HepG2 (cell line): ENCODE results near the gene DGAT2. TPM values are rescaled to one million over a fixed set of nuclear protein-coding genes. Genes with fewer than 3 reads are reported as not detected.

ENCODE experiments used
- ARHGAP35 ChIP-seq: sonication (generic); formaldehyde crosslinking; IDR thresholded peaks from 2 replicates; pipeline ENCODE4 v1.9.0; 2022; ENCODE audit warnings: mild to moderate bottlenecking, inconsistent platforms, moderate library complexity, missing genetic modification reagents, borderline replicate concordance
- FOXA3 ChIP-seq: IDR thresholded peaks from 2 replicates; pipeline ENCODE4 v1.6.1; 2016; ENCODE audit warnings: missing genetic modification reagents, missing compliant biosample characterization
- FOXK2 ChIP-seq: fragments of 450-650 bp; IDR thresholded peaks from 2 replicates; pipeline ENCODE4 v1.6.1; 2016
- GATAD1 ChIP-seq: IDR thresholded peaks from 2 replicates; pipeline ENCODE4 v1.6.1; 2016; ENCODE audit warnings: missing genetic modification reagents, missing compliant biosample characterization
- HNRNPH1 ChIP-seq: fragments of 200-400 bp; formaldehyde crosslinking; optimal IDR thresholded peaks from 2 replicates; pipeline ENCODE3; 2017; ENCODE audit warnings: mild to moderate bottlenecking, low read depth, low read length
- HNRNPL ChIP-seq: fragments of 200-400 bp; formaldehyde crosslinking; IDR thresholded peaks from 2 replicates; pipeline ENCODE4 v1.6.1; 2017; ENCODE audit warnings: mild to moderate bottlenecking, low read depth, low read length
- KDM5A ChIP-seq: fragments of 200-600 bp; sonication (generic); IDR thresholded peaks from 2 replicates; pipeline ENCODE4 v1.7.0; 2018; ENCODE audit warnings: antibody characterized with exemption, mild to moderate bottlenecking, low read length, borderline replicate concordance
- MIXL1 ChIP-seq: IDR thresholded peaks from 2 replicates; pipeline ENCODE4 v1.6.1; 2016
- NCOA5 ChIP-seq: sonication (generic); formaldehyde crosslinking; IDR thresholded peaks from 2 replicates; pipeline ENCODE4 v1.4.0; 2020; ENCODE audit warnings: missing genetic modification reagents
- PRPF4 ChIP-seq: fragments of 200-400 bp; formaldehyde crosslinking; IDR thresholded peaks from 2 replicates; pipeline ENCODE4 v1.6.1; 2016; ENCODE audit warnings: low read length, low read depth; ENCODE audit not compliant: poor library complexity, severe bottlenecking
- REL ChIP-seq: sonication (generic); formaldehyde crosslinking; conservative IDR thresholded peaks from 2 replicates; pipeline ENCODE4 v1.8.0; 2022; ENCODE audit warnings: mild to moderate bottlenecking, missing genetic modification reagents, moderate library complexity
- RXRA ChIP-seq: sonication (generic); formaldehyde crosslinking; IDR thresholded peaks from 2 replicates; pipeline ENCODE4 v1.5.1; 2020; ENCODE audit warnings: missing genetic modification reagents
- SKI ChIP-seq: fragments of 450-650 bp; IDR thresholded peaks from one replicate; pipeline ENCODE4 v1.6.1; 2018; ENCODE audit warnings: mild to moderate bottlenecking; ENCODE audit not compliant: partially characterized antibody
- ZNF292 ChIP-seq: sonication (generic); formaldehyde crosslinking; IDR thresholded peaks from 2 replicates; pipeline ENCODE4 v1.8.1; 2022; ENCODE audit warnings: mild to moderate bottlenecking, low read depth, missing genetic modification reagents, borderline replicate concordance
- ZNF441 ChIP-seq: sonication (generic); formaldehyde crosslinking; IDR thresholded peaks from 2 replicates; pipeline ENCODE4 v1.7.0; 2021; ENCODE audit warnings: missing genetic modification reagents, borderline replicate concordance
- ZNF552 ChIP-seq: sonication (generic); formaldehyde crosslinking; IDR thresholded peaks from 2 replicates; pipeline ENCODE4 v1.9.0; 2022; ENCODE audit warnings: missing genetic modification reagents, mild to moderate bottlenecking, borderline replicate concordance
- ZNF605 ChIP-seq: sonication (generic); formaldehyde crosslinking; IDR thresholded peaks from 2 replicates; pipeline ENCODE4 v1.8.0; 2022; ENCODE audit warnings: mild to moderate bottlenecking, missing genetic modification reagents
- ZNF607 ChIP-seq: sonication (generic); formaldehyde crosslinking; IDR thresholded peaks from 2 replicates; pipeline ENCODE4 v1.5.1; 2020; ENCODE audit warnings: missing genetic modification reagents, mild to moderate bottlenecking, borderline replicate concordance
- polyA plus RNA-seq, 8 experiments: library from polyadenylated mRNA; depleted of rRNA in 3 of 8; stranded (reverse) in 7 of 8; unstranded in 1 of 8; fragments of >200 nt; fragmentation: Illumina TruSeq in 4 of 8; extraction: Trizol in 4 of 8; gene quantifications; 2 replicates each; pipeline versions ENCODE4 v1.2.1 to v1.2.3, GENCODE V29; 2011 to 2016; ENCODE audit warnings: low read depth in 4 of 8, missing spikeins in 1 of 8, mixed read lengths in 1 of 8; ENCODE audit not compliant: insufficient read depth in 1 of 8
- total RNA-seq, 5 experiments: library from RNA; depleted of rRNA; stranded (reverse); fragments of >200 nt; fragmentation: Illumina TruSeq; extraction: Trizol; gene quantifications; 2 replicates each; pipeline ENCODE4 v1.2.3, GENCODE V29; 2016; ENCODE audit warnings: low read depth in 1 of 5
- TF ChIP-seq, protein P1 (sequence below): sonication (generic); formaldehyde crosslinking; IDR thresholded peaks from 2 replicates; pipeline ENCODE4 v1.4.0; 2020; ENCODE audit warnings: mild to moderate bottlenecking, missing genetic modification reagents
- TF ChIP-seq, protein P2 (sequence below): sonication (generic); formaldehyde crosslinking; IDR thresholded peaks from 2 replicates; pipeline ENCODE4 v1.4.0; 2020; ENCODE audit warnings: mild to moderate bottlenecking, missing genetic modification reagents, borderline replicate concordance
- TF ChIP-seq, protein P3 (sequence below): sonication (generic); formaldehyde crosslinking; IDR thresholded peaks from 2 replicates; pipeline ENCODE4 v1.4.0; 2020; ENCODE audit warnings: mild to moderate bottlenecking, missing genetic modification reagents, borderline replicate concordance
- TF ChIP-seq, protein P4 (sequence below): IDR thresholded peaks from 2 replicates; pipeline ENCODE4 v1.6.1; 2016; ENCODE audit warnings: missing compliant biosample characterization, missing genetic modification reagents, borderline replicate concordance

The DGAT2 gene
- total and polyA plus RNA-seq, 2 of the 13 experiments (the other 11 are each of a cell fraction or from before 2014, with no cell fraction given): 39.0 to 65.6 TPM

DNA sequence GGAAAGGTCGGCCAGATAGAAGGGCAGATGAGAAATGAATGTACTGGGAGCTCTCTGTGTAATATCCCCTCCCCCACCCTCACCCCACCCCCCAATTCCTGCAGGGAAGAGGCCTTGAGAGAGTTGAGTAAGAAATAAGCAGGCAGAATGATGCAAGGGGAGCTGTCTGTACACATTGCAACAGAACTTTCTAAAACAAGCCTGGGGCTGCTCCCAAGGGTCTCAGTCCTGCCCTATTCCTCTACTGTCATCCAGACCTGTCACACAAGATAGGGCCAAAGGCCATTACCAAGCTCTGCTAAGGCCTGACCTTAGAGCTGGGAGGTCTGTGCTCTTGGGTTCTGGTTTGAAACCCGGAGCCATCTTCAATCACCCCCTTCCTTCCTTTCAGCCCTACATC lies 5.7 kb upstream of the DGAT2 start (continued):
- TF ChIP-seq, protein P1, sequence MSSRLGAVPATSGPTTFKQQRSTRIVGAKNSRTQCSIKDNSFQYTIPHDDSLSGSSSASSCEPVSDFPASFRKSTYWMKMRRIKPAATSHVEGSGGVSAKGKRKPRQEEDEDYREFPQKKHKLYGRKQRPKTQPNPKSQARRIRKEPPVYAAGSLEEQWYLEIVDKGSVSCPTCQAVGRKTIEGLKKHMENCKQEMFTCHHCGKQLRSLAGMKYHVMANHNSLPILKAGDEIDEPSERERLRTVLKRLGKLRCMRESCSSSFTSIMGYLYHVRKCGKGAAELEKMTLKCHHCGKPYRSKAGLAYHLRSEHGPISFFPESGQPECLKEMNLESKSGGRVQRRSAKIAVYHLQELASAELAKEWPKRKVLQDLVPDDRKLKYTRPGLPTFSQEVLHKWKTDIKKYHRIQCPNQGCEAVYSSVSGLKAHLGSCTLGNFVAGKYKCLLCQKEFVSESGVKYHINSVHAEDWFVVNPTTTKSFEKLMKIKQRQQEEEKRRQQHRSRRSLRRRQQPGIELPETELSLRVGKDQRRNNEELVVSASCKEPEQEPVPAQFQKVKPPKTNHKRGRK: no peak
- TF ChIP-seq, protein P2, sequence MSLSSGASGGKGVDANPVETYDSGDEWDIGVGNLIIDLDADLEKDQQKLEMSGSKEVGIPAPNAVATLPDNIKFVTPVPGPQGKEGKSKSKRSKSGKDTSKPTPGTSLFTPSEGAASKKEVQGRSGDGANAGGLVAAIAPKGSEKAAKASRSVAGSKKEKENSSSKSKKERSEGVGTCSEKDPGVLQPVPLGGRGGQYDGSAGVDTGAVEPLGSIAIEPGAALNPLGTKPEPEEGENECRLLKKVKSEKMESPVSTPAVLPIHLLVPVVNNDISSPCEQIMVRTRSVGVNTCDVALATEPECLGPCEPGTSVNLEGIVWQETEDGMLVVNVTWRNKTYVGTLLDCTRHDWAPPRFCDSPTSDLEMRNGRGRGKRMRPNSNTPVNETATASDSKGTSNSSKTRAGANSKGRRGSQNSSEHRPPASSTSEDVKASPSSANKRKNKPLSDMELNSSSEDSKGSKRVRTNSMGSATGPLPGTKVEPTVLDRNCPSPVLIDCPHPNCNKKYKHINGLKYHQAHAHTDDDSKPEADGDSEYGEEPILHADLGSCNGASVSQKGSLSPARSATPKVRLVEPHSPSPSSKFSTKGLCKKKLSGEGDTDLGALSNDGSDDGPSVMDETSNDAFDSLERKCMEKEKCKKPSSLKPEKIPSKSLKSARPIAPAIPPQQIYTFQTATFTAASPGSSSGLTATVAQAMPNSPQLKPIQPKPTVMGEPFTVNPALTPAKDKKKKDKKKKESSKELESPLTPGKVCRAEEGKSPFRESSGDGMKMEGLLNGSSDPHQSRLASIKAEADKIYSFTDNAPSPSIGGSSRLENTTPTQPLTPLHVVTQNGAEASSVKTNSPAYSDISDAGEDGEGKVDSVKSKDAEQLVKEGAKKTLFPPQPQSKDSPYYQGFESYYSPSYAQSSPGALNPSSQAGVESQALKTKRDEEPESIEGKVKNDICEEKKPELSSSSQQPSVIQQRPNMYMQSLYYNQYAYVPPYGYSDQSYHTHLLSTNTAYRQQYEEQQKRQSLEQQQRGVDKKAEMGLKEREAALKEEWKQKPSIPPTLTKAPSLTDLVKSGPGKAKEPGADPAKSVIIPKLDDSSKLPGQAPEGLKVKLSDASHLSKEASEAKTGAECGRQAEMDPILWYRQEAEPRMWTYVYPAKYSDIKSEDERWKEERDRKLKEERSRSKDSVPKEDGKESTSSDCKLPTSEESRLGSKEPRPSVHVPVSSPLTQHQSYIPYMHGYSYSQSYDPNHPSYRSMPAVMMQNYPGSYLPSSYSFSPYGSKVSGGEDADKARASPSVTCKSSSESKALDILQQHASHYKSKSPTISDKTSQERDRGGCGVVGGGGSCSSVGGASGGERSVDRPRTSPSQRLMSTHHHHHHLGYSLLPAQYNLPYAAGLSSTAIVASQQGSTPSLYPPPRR: peak; percentile 62; the same call in 1 of the 2 replicates
- TF ChIP-seq PRPF4: peak; percentile 94
- no peak for TF ChIP-seq HNRNPH1
- no peak for TF ChIP-seq MIXL1
- peak; percentile 48; the same call in 1 of the 2 replicates for TF ChIP-seq GATAD1 (CRISPR knock-in tag)
- no peak for TF ChIP-seq FOXK2
- TF ChIP-seq ZNF605: no peak
- TF ChIP-seq ZNF292 (CRISPR knock-in tag): peak; percentile 43; the same call in 1 of the 2 replicates
- TF ChIP-seq KDM5A: no peak
- TF ChIP-seq ZNF607: no peak
- TF ChIP-seq, protein P3, sequence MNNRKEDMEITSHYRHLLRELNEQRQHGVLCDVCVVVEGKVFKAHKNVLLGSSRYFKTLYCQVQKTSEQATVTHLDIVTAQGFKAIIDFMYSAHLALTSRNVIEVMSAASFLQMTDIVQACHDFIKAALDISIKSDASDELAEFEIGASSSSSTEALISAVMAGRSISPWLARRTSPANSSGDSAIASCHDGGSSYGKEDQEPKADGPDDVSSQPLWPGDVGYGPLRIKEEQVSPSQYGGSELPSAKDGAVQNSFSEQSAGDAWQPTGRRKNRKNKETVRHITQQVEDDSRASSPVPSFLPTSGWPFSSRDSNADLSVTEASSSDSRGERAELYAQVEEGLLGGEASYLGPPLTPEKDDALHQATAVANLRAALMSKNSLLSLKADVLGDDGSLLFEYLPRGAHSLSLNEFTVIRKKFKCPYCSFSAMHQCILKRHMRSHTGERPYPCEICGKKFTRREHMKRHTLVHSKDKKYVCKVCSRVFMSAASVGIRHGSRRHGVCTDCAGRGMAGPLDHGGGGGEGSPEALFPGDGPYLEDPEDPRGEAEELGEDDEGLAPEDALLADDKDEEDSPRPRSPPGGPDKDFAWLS: no peak
- no peak; the same call in 1 of the 2 replicates for TF ChIP-seq RXRA
- no peak for TF ChIP-seq HNRNPL
- TF ChIP-seq NCOA5 (CRISPR knock-in tag): no peak
- no peak for TF ChIP-seq ARHGAP35
- peak; percentile 96 for TF ChIP-seq FOXA3 (CRISPR knock-in tag)
- TF ChIP-seq REL (CRISPR knock-in tag): no peak
- no peak for TF ChIP-seq ZNF552 (CRISPR knock-in tag)
- no peak for TF ChIP-seq ZNF441 (CRISPR knock-in tag)
- TF ChIP-seq, protein P4, sequence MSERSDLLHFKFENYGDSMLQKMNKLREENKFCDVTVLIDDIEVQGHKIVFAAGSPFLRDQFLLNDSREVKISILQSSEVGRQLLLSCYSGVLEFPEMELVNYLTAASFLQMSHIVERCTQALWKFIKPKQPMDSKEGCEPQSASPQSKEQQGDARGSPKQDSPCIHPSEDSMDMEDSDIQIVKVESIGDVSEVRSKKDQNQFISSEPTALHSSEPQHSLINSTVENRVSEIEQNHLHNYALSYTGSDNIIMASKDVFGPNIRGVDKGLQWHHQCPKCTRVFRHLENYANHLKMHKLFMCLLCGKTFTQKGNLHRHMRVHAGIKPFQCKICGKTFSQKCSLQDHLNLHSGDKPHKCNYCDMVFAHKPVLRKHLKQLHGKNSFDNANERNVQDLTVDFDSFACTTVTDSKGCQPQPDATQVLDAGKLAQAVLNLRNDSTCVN (CRISPR knock-in tag): no peak
- peak; percentile 50 for TF ChIP-seq SKI
